Pericardium fibroblast (primary cell): ENCODE measurements around the gene TRAK1. TPM values are rescaled to one million over a fixed set of nuclear protein-coding genes. Genes with fewer than 3 reads are reported as not detected.

Source experiments
- total RNA-seq: library from RNA; depleted of rRNA; stranded (reverse); fragments of >200 nt; gene quantifications from 2 replicates; pipeline ENCODE4 v1.2.3, GENCODE V29; 2015

Gene TRAK1, protein sequence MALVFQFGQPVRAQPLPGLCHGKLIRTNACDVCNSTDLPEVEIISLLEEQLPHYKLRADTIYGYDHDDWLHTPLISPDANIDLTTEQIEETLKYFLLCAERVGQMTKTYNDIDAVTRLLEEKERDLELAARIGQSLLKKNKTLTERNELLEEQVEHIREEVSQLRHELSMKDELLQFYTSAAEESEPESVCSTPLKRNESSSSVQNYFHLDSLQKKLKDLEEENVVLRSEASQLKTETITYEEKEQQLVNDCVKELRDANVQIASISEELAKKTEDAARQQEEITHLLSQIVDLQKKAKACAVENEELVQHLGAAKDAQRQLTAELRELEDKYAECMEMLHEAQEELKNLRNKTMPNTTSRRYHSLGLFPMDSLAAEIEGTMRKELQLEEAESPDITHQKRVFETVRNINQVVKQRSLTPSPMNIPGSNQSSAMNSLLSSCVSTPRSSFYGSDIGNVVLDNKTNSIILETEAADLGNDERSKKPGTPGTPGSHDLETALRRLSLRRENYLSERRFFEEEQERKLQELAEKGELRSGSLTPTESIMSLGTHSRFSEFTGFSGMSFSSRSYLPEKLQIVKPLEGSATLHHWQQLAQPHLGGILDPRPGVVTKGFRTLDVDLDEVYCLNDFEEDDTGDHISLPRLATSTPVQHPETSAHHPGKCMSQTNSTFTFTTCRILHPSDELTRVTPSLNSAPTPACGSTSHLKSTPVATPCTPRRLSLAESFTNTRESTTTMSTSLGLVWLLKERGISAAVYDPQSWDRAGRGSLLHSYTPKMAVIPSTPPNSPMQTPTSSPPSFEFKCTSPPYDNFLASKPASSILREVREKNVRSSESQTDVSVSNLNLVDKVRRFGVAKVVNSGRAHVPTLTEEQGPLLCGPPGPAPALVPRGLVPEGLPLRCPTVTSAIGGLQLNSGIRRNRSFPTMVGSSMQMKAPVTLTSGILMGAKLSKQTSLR
- 15.7 and 27.9 TPM in 2 replicates for total RNA-seq

DNA sequence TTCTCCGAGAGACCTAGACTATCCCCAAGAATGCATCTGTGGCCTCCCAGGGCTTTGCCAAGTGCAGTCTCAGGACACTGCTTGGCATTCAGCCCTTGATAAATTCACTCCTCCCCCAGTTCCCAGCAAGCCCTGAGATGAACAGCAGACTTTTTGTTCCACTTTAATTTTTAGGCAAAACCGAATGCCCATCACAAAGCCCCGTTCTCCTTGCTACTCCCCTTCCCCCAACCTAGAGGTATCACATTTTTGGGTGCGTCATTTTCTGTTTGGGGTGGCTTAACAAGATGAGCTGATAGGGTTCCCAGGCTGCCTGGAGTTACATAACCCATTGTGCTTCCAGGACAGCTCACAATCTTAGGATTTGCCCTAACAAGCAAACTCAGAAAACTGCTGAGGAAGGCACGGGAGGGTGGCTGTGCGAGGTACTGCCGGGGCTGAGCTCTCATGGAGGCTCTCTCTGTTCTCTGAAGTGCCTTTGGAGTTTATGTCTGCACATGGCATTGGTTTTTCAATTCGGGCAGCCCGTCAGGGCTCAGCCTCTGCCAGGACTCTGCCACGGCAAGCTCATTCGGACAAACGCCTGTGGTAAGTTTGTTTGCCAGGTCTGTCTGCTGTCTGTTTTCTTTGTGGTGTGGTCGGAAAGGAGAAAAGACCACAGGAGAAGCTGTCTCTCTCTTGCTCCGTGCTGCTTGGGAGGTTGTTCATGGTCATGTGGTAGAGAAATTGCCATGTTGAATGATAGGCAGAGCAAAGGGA is at the start of gene TRAK1:
Gene TRAK1, plus strand, starts transcription at position 385 of the 759 bp plus-strand sequence. Its CDS starts 113 bp downstream, at position 498.

GRCh38 chr3:42266085-42266484 is 174.9 kb downstream of the TRAK1 start, which contains the start of gene CCK:
Gene CCK (minus strand): TSS chr3:42266185. CDS start chr3:42263630, 2,555 bp downstream.

Other genes starting within 250 kb of the TRAK1 start
- 5.2 and 9.2 TPM in 2 replicates for gene ULK4, start 129.3 kb upstream of the TRAK1 start, total RNA-seq
- not detected in 2 replicates for gene CCK, start 174.8 kb downstream of the TRAK1 start, total RNA-seq